Osteoblast (primary cell): ENCODE data around the gene C11orf71. TPM values are rescaled to one million over a fixed set of nuclear protein-coding genes. Genes with fewer than 3 reads are reported as not detected.

ENCODE experiments used
- DNase-seq: peaks from one replicate; pipeline ENCODE4 v3.0.0; 2011; ENCODE audit warnings: low spot score, mixed read lengths; ENCODE audit not compliant: insufficient read length; ENCODE audit errors: missing footprints
- H2AFZ ChIP-seq: 2 replicates; pipeline ENCODE4 v1.6.0; 2011; ENCODE audit warnings: mild to moderate bottlenecking, low read length
- H3K27ac ChIP-seq: 2 replicates; pipeline ENCODE4 v1.5.1; 2011; ENCODE audit warnings: mild to moderate bottlenecking, low read depth, low read length, moderate library complexity
- H3K27me3 ChIP-seq: 2 replicates; pipeline ENCODE4 v1.6.0; 2012; ENCODE audit warnings: mild to moderate bottlenecking, control low read depth, inconsistent platforms, low read length, moderate library complexity; ENCODE audit not compliant: insufficient read depth
- H3K36me3 ChIP-seq: 2 replicates; pipeline ENCODE4 v1.5.1; 2011; ENCODE audit warnings: mild to moderate bottlenecking, low read length, control low read depth, moderate library complexity; ENCODE audit not compliant: insufficient read depth
- H3K4me1 ChIP-seq: 2 replicates; pipeline ENCODE4 v1.5.1; 2011; ENCODE audit warnings: mild to moderate bottlenecking, low read length, control low read depth, moderate library complexity; ENCODE audit not compliant: insufficient read depth
- H3K4me2 ChIP-seq: 2 replicates; pipeline ENCODE4 v1.6.0; 2011; ENCODE audit warnings: mild to moderate bottlenecking, low read length; ENCODE audit not compliant: insufficient read depth
- H3K4me3 ChIP-seq: fragments of 200-600 bp; sonication (generic); 3 replicates; pipeline ENCODE4 v1.5.1; 2012; ENCODE audit warnings: mild to moderate bottlenecking, low read length, inconsistent platforms; ENCODE audit not compliant: insufficient read depth
- H3K79me2 ChIP-seq: 2 replicates; pipeline ENCODE4 v1.6.0; 2012; ENCODE audit warnings: mild to moderate bottlenecking, low read length, control low read depth, inconsistent platforms; ENCODE audit not compliant: insufficient read depth
- H3K9me3 ChIP-seq: 2 replicates; pipeline ENCODE4 v1.5.1; 2011; ENCODE audit warnings: low read depth, low read length, control low read depth
- H4K20me1 ChIP-seq: 2 replicates; pipeline ENCODE4 v1.6.0; 2012; ENCODE audit warnings: mild to moderate bottlenecking, low read length, control low read depth; ENCODE audit not compliant: insufficient read depth
- total RNA-seq: library from RNA; depleted of rRNA; stranded (reverse); fragments of >200 nt; gene quantifications from 2 replicates; pipeline ENCODE4 v1.2.3, GENCODE V29; 2012
- TF ChIP-seq, protein P1 (sequence below): IDR thresholded peaks from 2 replicates; pipeline ENCODE4 v1.5.1; 2011; ENCODE audit warnings: mild to moderate bottlenecking, low read depth, low read length, moderate library complexity; ENCODE audit errors: extremely low read depth

Gene C11orf71
- total RNA-seq, 1 donor, result 3.3 TPM

DNA sequence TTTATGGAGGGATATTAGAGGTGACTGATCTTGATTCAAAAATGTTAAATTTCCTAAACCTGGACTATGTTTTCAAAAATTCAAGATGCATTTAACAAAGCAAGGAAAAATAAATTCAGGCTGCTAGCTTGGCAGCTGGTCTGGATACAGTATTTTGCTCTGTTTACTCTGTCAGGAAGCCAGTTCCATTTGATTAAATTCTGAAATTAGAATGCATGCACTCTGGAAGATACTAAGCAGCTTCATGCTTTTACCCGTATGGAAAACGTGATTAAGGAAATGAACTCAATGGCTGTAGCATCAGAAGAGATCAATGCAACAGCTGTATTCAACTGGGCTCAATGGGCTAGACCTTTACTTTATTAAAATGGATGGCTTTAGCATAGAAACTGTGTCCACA lies 14.2 kb downstream of the C11orf71 start:
- TF ChIP-seq, protein P1, sequence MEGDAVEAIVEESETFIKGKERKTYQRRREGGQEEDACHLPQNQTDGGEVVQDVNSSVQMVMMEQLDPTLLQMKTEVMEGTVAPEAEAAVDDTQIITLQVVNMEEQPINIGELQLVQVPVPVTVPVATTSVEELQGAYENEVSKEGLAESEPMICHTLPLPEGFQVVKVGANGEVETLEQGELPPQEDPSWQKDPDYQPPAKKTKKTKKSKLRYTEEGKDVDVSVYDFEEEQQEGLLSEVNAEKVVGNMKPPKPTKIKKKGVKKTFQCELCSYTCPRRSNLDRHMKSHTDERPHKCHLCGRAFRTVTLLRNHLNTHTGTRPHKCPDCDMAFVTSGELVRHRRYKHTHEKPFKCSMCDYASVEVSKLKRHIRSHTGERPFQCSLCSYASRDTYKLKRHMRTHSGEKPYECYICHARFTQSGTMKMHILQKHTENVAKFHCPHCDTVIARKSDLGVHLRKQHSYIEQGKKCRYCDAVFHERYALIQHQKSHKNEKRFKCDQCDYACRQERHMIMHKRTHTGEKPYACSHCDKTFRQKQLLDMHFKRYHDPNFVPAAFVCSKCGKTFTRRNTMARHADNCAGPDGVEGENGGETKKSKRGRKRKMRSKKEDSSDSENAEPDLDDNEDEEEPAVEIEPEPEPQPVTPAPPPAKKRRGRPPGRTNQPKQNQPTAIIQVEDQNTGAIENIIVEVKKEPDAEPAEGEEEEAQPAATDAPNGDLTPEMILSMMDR, result no peak
- H3K4me2 ChIP-seq, result no peak overlapping the region

DNA sequence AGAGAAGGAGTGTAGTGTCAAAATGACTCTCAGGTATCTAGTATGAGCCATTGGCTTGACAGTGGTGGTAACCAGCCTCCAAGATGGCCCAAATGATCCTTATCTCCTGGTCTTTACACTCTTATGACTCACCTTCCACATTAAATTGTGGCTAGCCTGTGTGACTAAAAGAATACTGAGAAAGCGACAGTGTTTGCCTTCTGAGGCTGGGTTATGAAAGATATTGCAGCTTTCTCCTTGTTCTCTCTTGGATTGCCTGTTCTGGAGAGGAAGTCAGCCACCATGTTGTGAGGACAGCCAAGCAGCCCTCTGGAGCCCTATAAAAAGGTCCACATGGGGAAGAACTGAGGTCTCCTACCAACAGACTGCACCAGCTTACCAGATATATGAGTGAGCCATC lies 15.8 kb downstream of the C11orf71 start:
- Histone ChIP-seq H2AFZ (no peak overlapping the region), H3K27me3 (no peaks in the 10 kb centered on the region), H3K36me3 (no peaks in the 10 kb centered on the region), H4K20me1 (no peaks in the 10 kb centered on the region), H3K27ac (no peak overlapping the region), H3K9me3 (no peaks in the 10 kb centered on the region), H3K79me2 (no peaks in the 10 kb centered on the region), H3K4me1 (peaks cover 12% of the 10 kb centered on the region), H3K4me3 (no peak overlapping the region), H3K4me2 (no peak overlapping the region)
- no peak for DNase-seq
- TF ChIP-seq, protein P1, result no peak

More for the DNA sequence above, 14.2 kb downstream of the C11orf71 start:
- no peaks in the 10 kb centered on the region for H3K9me3 ChIP-seq
- no peak overlapping the region for H3K27ac ChIP-seq
- H3K79me2 ChIP-seq, result no peaks in the 10 kb centered on the region
- peaks cover 12% of the 10 kb centered on the region for H3K4me1 ChIP-seq
- DNase-seq, result no peak
- H3K27me3 ChIP-seq, result no peaks in the 10 kb centered on the region
- H3K4me3 ChIP-seq, result no peak overlapping the region
- H4K20me1 ChIP-seq, result no peaks in the 10 kb centered on the region
- no peak overlapping the region for H2AFZ ChIP-seq
- no peaks in the 10 kb centered on the region for H3K36me3 ChIP-seq

DNA sequence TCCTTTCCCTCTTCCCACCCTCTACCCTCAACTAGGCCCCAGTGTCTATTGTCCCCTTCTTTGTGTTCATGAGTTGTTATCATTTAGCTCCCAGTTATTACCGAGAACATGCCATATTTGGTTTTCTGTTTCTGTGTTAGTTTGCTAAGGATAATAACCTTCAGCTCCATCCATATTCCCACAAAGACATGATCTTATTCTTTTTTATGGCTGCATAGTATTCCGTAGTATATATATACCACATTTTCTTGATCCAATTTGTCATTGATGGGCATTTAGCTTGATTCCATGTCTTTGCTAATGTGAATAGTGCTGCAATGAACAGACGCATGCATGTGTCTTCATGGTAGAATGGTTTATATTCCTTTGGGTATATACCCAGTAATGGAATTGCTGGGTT lies 17.8 kb downstream of the C11orf71 start:
- TF ChIP-seq, protein P1, result no peak
- Histone ChIP-seq H3K9me3 (no peaks in the 10 kb centered on the region), H2AFZ (no peak overlapping the region), H3K27me3 (no peaks in the 10 kb centered on the region), H4K20me1 (no peaks in the 10 kb centered on the region), H3K79me2 (no peaks in the 10 kb centered on the region), H3K27ac (no peak overlapping the region), H3K36me3 (no peaks in the 10 kb centered on the region), H3K4me2 (no peak overlapping the region), H3K4me1 (peaks cover 26% of the 10 kb centered on the region), H3K4me3 (no peak overlapping the region)
- DNase-seq, result no peak

DNA sequence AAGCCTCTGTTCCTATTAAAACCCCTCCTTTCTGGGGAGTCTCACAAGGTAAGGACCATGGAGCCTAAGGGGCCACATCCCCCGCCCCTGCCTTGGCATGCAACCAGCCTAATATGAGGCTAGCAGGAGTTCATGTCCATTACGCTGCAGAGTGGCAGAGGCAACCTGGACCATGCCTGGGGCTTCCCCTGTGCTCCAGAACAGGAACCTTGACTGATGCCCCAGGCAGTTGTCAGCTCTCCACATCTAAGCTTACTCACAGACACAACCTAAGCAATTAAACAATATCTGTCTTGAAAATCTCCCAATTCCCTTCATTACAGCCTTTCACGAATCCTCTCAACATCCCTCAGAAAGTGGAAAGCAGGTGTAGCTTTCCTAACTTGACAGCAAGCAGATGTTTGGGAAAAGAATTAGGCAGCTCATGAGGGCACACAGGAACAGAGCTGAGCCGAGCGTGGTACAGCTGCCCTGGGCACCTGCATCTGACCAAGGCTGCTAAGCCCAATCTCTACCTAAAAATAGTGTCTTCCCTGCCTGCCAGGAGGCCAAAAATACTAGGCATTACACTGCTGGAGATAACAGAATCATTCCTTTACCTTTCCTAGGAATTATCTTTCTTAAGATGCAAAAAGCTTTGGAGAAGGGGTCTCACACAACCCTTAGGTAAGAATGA lies 20.8 kb downstream of the C11orf71 start:
- H3K9me3 ChIP-seq, result no peaks in the 10 kb centered on the region
- H3K4me3 ChIP-seq, result no peak overlapping the region
- H3K4me2 ChIP-seq, result no peak overlapping the region
- peaks cover 18% of the 10 kb centered on the region for H3K4me1 ChIP-seq
- H3K27ac ChIP-seq, result no peak overlapping the region
- H3K79me2 ChIP-seq, result no peaks in the 10 kb centered on the region
- no peaks in the 10 kb centered on the region for H3K36me3 ChIP-seq
- DNase-seq, result no peak
- no peak overlapping the region for H2AFZ ChIP-seq
- H4K20me1 ChIP-seq, result no peaks in the 10 kb centered on the region
- TF ChIP-seq, protein P1, result no peak
- no peaks in the 10 kb centered on the region for H3K27me3 ChIP-seq
